Sigmoid colon (tissue), 7 donors: Measurements from ENCODE around the gene MUC5AC. TPM values are rescaled to one million over a fixed set of nuclear protein-coding genes. Genes with fewer than 3 reads are reported as not detected.
A peak's percentile ranks its signal among the peaks of the same experiment; 100 is the strongest.
"Not testable (repeated sequence)": the region's sequence is repeated elsewhere in the genome, so short reads cannot be mapped to it uniquely, and the experiment has no call there.

Experiments
- DNase-seq: peaks from one replicate; pipeline ENCODE4 v3.0.0-alpha.2; 2019
- H3K27ac ChIP-seq, 4 donors: fragments of 200-600 bp; sonication (generic); one replicate each; pipeline ENCODE4 v1.5.1; 2016 to 2019; ENCODE audit warnings: mild to moderate bottlenecking in 1 of 4
- H3K27me3 ChIP-seq, 3 donors: fragments of 200-600 bp; sonication (generic); one replicate each; pipeline ENCODE4 v1.5.1; 2019; ENCODE audit warnings: mild to moderate bottlenecking in 1 of 3
- H3K36me3 ChIP-seq, 4 donors: fragments of 200-600 bp; sonication (generic); one replicate each; pipeline ENCODE4 v1.5.1; 2016 to 2019
- H3K4me1 ChIP-seq, 4 donors: fragments of 200-600 bp; sonication (generic); one replicate each; pipeline ENCODE4 v1.5.1; 2017 to 2019
- H3K4me3 ChIP-seq, 4 donors: fragments of 200-600 bp; sonication (generic); one replicate each; pipeline ENCODE4 v1.5.1; 2017 to 2019; ENCODE audit warnings: mild to moderate bottlenecking in 2 of 4, moderate library complexity in 1 of 4
- H3K9me3 ChIP-seq, 4 donors: fragments of 200-600 bp in 3 of 4; sonication (generic) in 3 of 4; one replicate each; pipeline versions ENCODE4 v1.5.1 to v1.6.1; 2013 to 2019
- EP300 ChIP-seq, 4 donors: sonication (generic); formaldehyde crosslinking; IDR thresholded peaks; one replicate each; pipeline ENCODE4 v1.6.1; 2017; ENCODE audit warnings: antibody characterized with exemption in 4 of 4
- POLR2A ChIP-seq, 2 donors: fragments of 450-650 bp; IDR thresholded peaks; one replicate each; pipeline ENCODE4 v1.6.1; 2016; ENCODE audit warnings: antibody characterized with exemption in 2 of 2, mild to moderate bottlenecking in 2 of 2, moderate library complexity in 2 of 2
- POLR2AphosphoS5 ChIP-seq, 4 donors: sonication (generic); formaldehyde crosslinking; IDR thresholded peaks; one replicate each; pipeline ENCODE4 v1.6.1; 2017; ENCODE audit warnings: antibody characterized with exemption in 4 of 4
- WGBS, 2 donors: extraction: QIAGEN DNeasy Blood & Tissue Kit; methylation state at CpG; one replicate each; pipeline ENCODE4 v1.1.7; 2013; 5-methylcytosine and 5-hydroxymethylcytosine counted together
- intact Hi-C: fragments of 100-400 bp; cut with DNase I; formaldehyde crosslinking; loops from one replicate; pipeline ENCODE4 v1.15.1; 2023
- polyA plus RNA-seq, 3 donors: library from polyadenylated mRNA; stranded (reverse); fragments of 200-250 nt; gene quantifications; one replicate each; pipeline ENCODE4 v1.2.3, GENCODE V29; 2013
- total RNA-seq, 4 donors: library from RNA; depleted of rRNA; stranded (reverse); fragments of >200 nt; gene quantifications; one replicate each; pipeline ENCODE4 v1.1.0, GENCODE V29; 2016
- TF ChIP-seq, protein P1 (sequence below), 4 experiments: fragments of 450-650 bp in 3 of 4; fragments of 200-600 bp in 1 of 4; IDR thresholded peaks; one replicate each; pipeline ENCODE4 v1.5.1; 2016 to 2019; ENCODE audit warnings: antibody characterized with exemption in 4 of 4, mild to moderate bottlenecking in 3 of 4, moderate library complexity in 2 of 4
- donor health status: healthy with polysubstance abuse.
- donor health status: Bipolar disorder and iron deficiency.
- donor health status: healthy.

MUC5AC gene
- total and polyA plus RNA-seq, 7 donors = under 0.01 to 0.09 (median under 0.01) TPM; not detected in 4

DNA sequence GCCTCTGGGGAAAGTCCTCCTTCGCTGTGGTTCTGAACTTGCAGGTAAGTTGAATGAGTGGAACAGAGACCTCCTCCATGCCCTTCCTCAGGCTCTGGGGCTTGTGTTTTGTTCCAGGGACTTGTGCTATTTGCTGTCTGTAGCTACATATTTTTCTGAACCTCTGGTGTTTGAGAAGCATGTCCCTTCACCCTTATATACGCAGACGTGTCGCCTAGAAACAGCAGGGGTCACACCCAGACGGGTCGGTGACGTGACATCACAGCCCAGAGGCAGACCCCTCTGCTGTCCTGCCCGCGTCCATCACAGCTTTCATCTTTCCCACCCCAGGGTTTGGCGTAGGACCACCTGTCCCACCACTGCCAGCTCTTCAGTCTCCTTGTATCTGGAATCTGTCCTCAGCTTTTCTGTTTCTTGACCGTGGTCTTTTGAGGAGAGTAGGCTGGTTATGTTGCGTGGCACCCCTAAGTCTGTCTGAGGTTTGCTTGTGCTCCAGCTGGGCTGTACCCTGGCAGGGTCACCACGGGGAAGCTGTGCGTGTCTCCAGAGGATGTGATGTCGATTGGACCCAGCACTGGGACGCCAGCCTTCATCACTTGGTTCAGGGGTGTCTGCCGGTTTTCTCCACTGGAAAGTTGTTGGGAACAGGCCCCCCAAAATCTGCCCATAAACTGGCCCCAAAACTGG, 51.8 kb downstream of the MUC5AC start:
- peak; percentile 35 for DNase-seq
- 92 to 94% methylated on average over 17 of the region's 17 CpGs for WGBS, 2 donors
- no peaks in the 10 kb centered on the region for H3K4me1 ChIP-seq
- intact Hi-C loops = no loop called here
- no peak overlapping the region for H3K27ac ChIP-seq
- H3K9me3 ChIP-seq = peaks cover 0 to 17% (median 7%) of the 10 kb centered on the region in 4 donors
- H3K27me3 ChIP-seq = no peaks in the 10 kb centered on the region
- no peaks in the 10 kb centered on the region for H3K36me3 ChIP-seq
- no peak for TF ChIP-seq EP300 (IDR thresholded peaks at IDR 0.05)
- no peak for TF ChIP-seq POLR2A (IDR thresholded peaks at IDR 0.05)
- TF ChIP-seq, protein P1, sequence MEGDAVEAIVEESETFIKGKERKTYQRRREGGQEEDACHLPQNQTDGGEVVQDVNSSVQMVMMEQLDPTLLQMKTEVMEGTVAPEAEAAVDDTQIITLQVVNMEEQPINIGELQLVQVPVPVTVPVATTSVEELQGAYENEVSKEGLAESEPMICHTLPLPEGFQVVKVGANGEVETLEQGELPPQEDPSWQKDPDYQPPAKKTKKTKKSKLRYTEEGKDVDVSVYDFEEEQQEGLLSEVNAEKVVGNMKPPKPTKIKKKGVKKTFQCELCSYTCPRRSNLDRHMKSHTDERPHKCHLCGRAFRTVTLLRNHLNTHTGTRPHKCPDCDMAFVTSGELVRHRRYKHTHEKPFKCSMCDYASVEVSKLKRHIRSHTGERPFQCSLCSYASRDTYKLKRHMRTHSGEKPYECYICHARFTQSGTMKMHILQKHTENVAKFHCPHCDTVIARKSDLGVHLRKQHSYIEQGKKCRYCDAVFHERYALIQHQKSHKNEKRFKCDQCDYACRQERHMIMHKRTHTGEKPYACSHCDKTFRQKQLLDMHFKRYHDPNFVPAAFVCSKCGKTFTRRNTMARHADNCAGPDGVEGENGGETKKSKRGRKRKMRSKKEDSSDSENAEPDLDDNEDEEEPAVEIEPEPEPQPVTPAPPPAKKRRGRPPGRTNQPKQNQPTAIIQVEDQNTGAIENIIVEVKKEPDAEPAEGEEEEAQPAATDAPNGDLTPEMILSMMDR (IDR thresholded peaks at IDR 0.05) = no peak
- no peak for TF ChIP-seq POLR2AphosphoS5 (IDR thresholded peaks at IDR 0.05)
- no peak overlapping the region for H3K4me3 ChIP-seq

GRCh38 chr11:1211838-1212237, 54.1 kb downstream of the MUC5AC start:
- H3K9me3 ChIP-seq = peaks cover 0 to 17% (median 7%) of the 10 kb centered on the region in 4 donors
- intact Hi-C loops = no loop called here
- no peaks in the 10 kb centered on the region for H3K36me3 ChIP-seq
- H3K4me3 ChIP-seq = no peak overlapping the region
- H3K4me1 ChIP-seq = no peaks in the 10 kb centered on the region
- H3K27me3 ChIP-seq = no peaks in the 10 kb centered on the region
- no peak overlapping the region for H3K27ac ChIP-seq
- WGBS, 2 donors = 92 to 98% methylated on average over 2 of the region's 2 CpGs
- TF ChIP-seq, protein P1 (IDR thresholded peaks at IDR 0.05) = no peak
- TF ChIP-seq POLR2AphosphoS5 (IDR thresholded peaks at IDR 0.05) = no peak
- TF ChIP-seq POLR2A (IDR thresholded peaks at IDR 0.05) = no peak
- TF ChIP-seq EP300 (IDR thresholded peaks at IDR 0.05) = no peak
- DNase-seq = no peak

DNA sequence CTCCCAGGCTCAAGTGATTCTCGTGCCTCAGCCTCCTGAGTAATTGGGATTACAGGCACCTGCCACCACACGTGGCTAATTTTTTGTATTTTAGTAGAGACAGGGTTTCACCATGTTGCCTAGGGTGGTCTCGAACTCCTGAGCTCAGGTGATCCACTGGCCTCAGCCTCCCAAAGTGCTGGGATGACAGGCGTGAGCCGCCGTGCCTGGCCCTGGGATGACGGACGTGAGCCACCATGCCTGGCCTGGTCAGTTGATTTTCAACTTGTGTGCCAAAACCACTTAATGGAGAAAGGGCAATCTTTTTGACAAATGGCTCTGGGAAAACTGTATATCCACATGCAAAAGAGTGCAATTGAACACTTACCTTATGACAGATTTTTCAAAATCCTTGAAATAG, 58.1 kb downstream of the MUC5AC start:
- H3K4me1 ChIP-seq, H3K27ac ChIP-seq, H3K4me3 ChIP-seq, intact Hi-C loops, H3K36me3 ChIP-seq: not testable (repeated sequence)
- WGBS, 2 donors = 89 to 96% methylated on average over 8 of the region's 8 CpGs
- H3K27me3 ChIP-seq = peaks cover 7 to 25% (median 25%) of the 10 kb centered on the region in 3 donors
- DNase-seq = peak; percentile 43
- peaks cover 0 to 17% (median 5%) of the 10 kb centered on the region in 4 donors for H3K9me3 ChIP-seq

DNA sequence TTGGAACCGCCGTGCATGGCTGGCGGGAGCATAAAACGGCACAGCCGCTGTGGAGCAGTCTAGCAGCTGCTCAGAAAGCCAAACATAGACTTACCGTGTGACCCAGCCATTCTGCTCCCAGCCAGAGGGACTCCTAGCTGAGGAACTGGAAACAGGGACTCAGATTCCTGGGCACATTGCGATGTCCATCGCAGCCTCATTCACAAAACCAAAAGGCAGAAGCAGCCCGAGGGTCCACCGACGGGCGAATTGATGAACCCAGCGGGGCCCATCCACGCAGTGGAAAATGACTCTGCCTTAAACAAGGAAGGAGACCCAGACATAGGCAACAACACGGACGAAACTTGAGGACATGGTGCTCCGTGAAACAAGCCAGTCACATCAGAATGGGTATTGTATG, 59.4 kb downstream of the MUC5AC start:
- H3K4me3 ChIP-seq = no peak overlapping the region
- TF ChIP-seq POLR2AphosphoS5 (IDR thresholded peaks at IDR 0.05) = no peak
- no peak for TF ChIP-seq POLR2A (IDR thresholded peaks at IDR 0.05)
- TF ChIP-seq EP300 (IDR thresholded peaks at IDR 0.05) = no peak
- TF ChIP-seq, protein P1 (IDR thresholded peaks at IDR 0.05) = no peak
- H3K4me1 ChIP-seq = no peaks in the 10 kb centered on the region
- peaks cover 7 to 39% (median 38%) of the 10 kb centered on the region in 3 donors for H3K27me3 ChIP-seq
- peak; percentile 45 for DNase-seq
- H3K27ac ChIP-seq = no peak overlapping the region
- 93 to 95% methylated on average over 17 of the region's 17 CpGs for WGBS, 2 donors
- no peaks in the 10 kb centered on the region for H3K36me3 ChIP-seq
- peaks cover 0 to 6% (median 1%) of the 10 kb centered on the region in 4 donors for H3K9me3 ChIP-seq
- intact Hi-C loops = no loop called here

GRCh38 chr11:1218256-1218787, 60.6 kb downstream of the MUC5AC start:
- peaks cover 0 to 3% (median 0%) of the 10 kb centered on the region in 4 donors for H3K9me3 ChIP-seq
- H3K36me3 ChIP-seq = no peaks in the 10 kb centered on the region
- no peaks in the 10 kb centered on the region for H3K4me1 ChIP-seq
- no peak for TF ChIP-seq POLR2A (IDR thresholded peaks at IDR 0.05)
- no peak for TF ChIP-seq POLR2AphosphoS5 (IDR thresholded peaks at IDR 0.05)
- TF ChIP-seq, protein P1 (IDR thresholded peaks at IDR 0.05) = no peak
- no peak for TF ChIP-seq EP300 (IDR thresholded peaks at IDR 0.05)
- peak; percentile 41 for DNase-seq
- peaks cover 7 to 50% (median 50%) of the 10 kb centered on the region in 3 donors for H3K27me3 ChIP-seq
- no peak overlapping the region for H3K4me3 ChIP-seq
- intact Hi-C loops = no loop called here
- 17 to 60% methylated on average over 15 of the region's 15 CpGs for WGBS, 2 donors
- H3K27ac ChIP-seq = no peak overlapping the region
